B cell (primary cell): ENCODE measurements around the gene STIM1. TPM values are rescaled to one million over a fixed set of nuclear protein-coding genes. Genes with fewer than 3 reads are reported as not detected.

Experiments
- ATAC-seq: fragments of 200-7000 bp; cut with Tn5 transposase; one replicate; pipeline ENCODE4 v1.10.0; 2021; ENCODE audit warnings: low read depth, mild to moderate bottlenecking, moderate number of reproducible peaks, moderate library complexity
- CTCF ChIA-PET: fragments of 350-600 bp; sonication (Branson Sonifier 250); formaldehyde crosslinking; loops from one replicate; lab custom pipeline; 2021; ENCODE audit warnings: antibody characterized with exemption, inconsistent platforms; lab: Charles Lee
- POLR2A ChIA-PET: fragments of 350-600 bp; sonication (Branson Sonifier 250); formaldehyde crosslinking; loops from one replicate; lab custom pipeline; 2021; ENCODE audit warnings: antibody characterized with exemption; lab: Charles Lee
- DNase-seq: peaks from one replicate; pipeline ENCODE4 v3.0.0; 2013
- H2AFZ ChIP-seq: 2 replicates; pipeline ENCODE4 v1.6.1; 2012; ENCODE audit warnings: mild to moderate bottlenecking, low read depth, low read length; ENCODE audit not compliant: insufficient read depth, poor library complexity, severe bottlenecking
- H3K27ac ChIP-seq, 2 donors: 1 replicate in 1 of 2; 2 replicates in 1 of 2; pipeline ENCODE4 v1.5.1; 2012 to 2013; ENCODE audit warnings: low read length in 2 of 2, mild to moderate bottlenecking in 2 of 2, moderate library complexity in 1 of 2
- H3K27me3 ChIP-seq, 4 experiments: fragments of 200-600 bp in 1 of 4; sonication (generic) in 1 of 4; replicated peaks in 1 of 4; 1 replicate in 2 of 4; 2 replicates in 2 of 4; pipeline versions ENCODE4 v1.6.1 to v1.7.0; 2013 to 2016; ENCODE audit warnings: low read length in 3 of 4, mild to moderate bottlenecking in 2 of 4, mixed read lengths in 1 of 4, moderate library complexity in 1 of 4; ENCODE audit not compliant: insufficient read depth in 4 of 4, control insufficient read depth in 3 of 4; ENCODE audit errors: control extremely low read depth in 1 of 4
- H3K36me3 ChIP-seq, 2 experiments: replicated peaks in 1 of 2; 1 replicate in 1 of 2; 2 replicates in 1 of 2; pipeline versions ENCODE4 v1.6.1 to v1.7.1; 2013; ENCODE audit warnings: low read length in 1 of 2; ENCODE audit not compliant: insufficient read depth in 2 of 2, control insufficient read depth in 1 of 2; ENCODE audit errors: control extremely low read depth in 1 of 2, extremely low read depth in 1 of 2
- H3K4me1 ChIP-seq, 2 donors: fragments of 200-600 bp in 1 of 2; sonication (generic) in 1 of 2; 1 replicate in 1 of 2; 2 replicates in 1 of 2; pipeline versions ENCODE4 v1.5.1 to v1.6.1; 2013 to 2017; ENCODE audit warnings: low read length in 2 of 2; ENCODE audit not compliant: control insufficient read depth in 2 of 2, insufficient read depth in 2 of 2
- H3K4me2 ChIP-seq: replicated peaks from 2 replicates; pipeline ENCODE3; 2012; ENCODE audit warnings: mild to moderate bottlenecking, low read depth, low read length; ENCODE audit not compliant: poor library complexity, severe bottlenecking
- H3K4me3 ChIP-seq, 5 experiments: fragments of 200-600 bp in 1 of 5; sonication (generic) in 1 of 5; 1 replicate in 3 of 5; 2 replicates in 2 of 5; pipeline versions ENCODE4 v1.5.1 to v1.7.0; 2011 to 2016; ENCODE audit warnings: low read length in 4 of 5, mild to moderate bottlenecking in 4 of 5, low read depth in 2 of 5, control low read depth in 1 of 5, moderate library complexity in 1 of 5; ENCODE audit not compliant: insufficient read depth in 1 of 5; ENCODE audit errors: control extremely low read depth in 1 of 5, extremely low read depth in 1 of 5
- H3K79me2 ChIP-seq: fragments of 200-600 bp; sonication (generic); one replicate; pipeline ENCODE4 v1.6.0; 2016; ENCODE audit warnings: low read length; ENCODE audit not compliant: control insufficient read depth, insufficient read depth
- H3K9ac ChIP-seq: fragments of 200-600 bp; sonication (generic); 2 replicates; pipeline ENCODE4 v1.6.1; 2017; ENCODE audit warnings: mild to moderate bottlenecking, low read length, moderate library complexity
- H3K9me3 ChIP-seq, 3 donors: one replicate each; pipeline versions ENCODE4 v1.6.1 to v1.7.1; 2013; ENCODE audit warnings: low read length in 2 of 3; ENCODE audit not compliant: control insufficient read depth in 2 of 3, insufficient read depth in 1 of 3; ENCODE audit errors: control extremely low read depth in 1 of 3
- H4K20me1 ChIP-seq: 2 replicates; pipeline ENCODE4 v1.6.0; 2012; ENCODE audit warnings: mild to moderate bottlenecking, low read length; ENCODE audit not compliant: insufficient read depth, control insufficient read depth, poor library complexity, severe bottlenecking
- H3K27ac Mint-ChIP-seq: one replicate; pipeline ENCODE4 v1.8.0; 2021; ENCODE audit warnings: mixed read lengths
- H3K27me3 Mint-ChIP-seq: one replicate; pipeline ENCODE4 v1.8.0; 2021; ENCODE audit warnings: mixed read lengths
- H3K4me1 Mint-ChIP-seq: one replicate; pipeline ENCODE4 v1.8.0; 2021; ENCODE audit warnings: mixed read lengths
- H3K4me3 Mint-ChIP-seq: one replicate; pipeline ENCODE4 v1.8.0; 2021; ENCODE audit warnings: mixed read lengths
- H3K9me3 Mint-ChIP-seq: one replicate; pipeline ENCODE4 v1.8.0; 2022; ENCODE audit warnings: mixed read lengths; ENCODE audit not compliant: insufficient read depth
- CTCF ChIP-seq: fragments of 200-600 bp; IDR thresholded peaks from one replicate; pipeline ENCODE4 v1.8.0; 2022; ENCODE audit warnings: antibody characterized with exemption, mild to moderate bottlenecking
- EZH2 ChIP-seq: IDR thresholded peaks from 2 replicates; pipeline ENCODE4 v1.6.1; 2012; ENCODE audit warnings: borderline replicate concordance, low read depth, mild to moderate bottlenecking, moderate library complexity, low read length; ENCODE audit not compliant: insufficient read depth, poor library complexity, severe bottlenecking
- WGBS: methylation state at CpG from one replicate; pipeline ENCODE4 v1.1.5; 2013; ENCODE audit warnings: missing lambda C conversion rate; ENCODE audit not compliant: insufficient coverage; 5-methylcytosine and 5-hydroxymethylcytosine counted together
- intact Hi-C: fragments of 100-400 bp; cut with micrococcal nuclease; formaldehyde crosslinking; loops from one replicate; pipeline ENCODE4 v1.10.0; 2022
- polyA plus RNA-seq: library from polyadenylated mRNA; depleted of rRNA; stranded (reverse); fragments of >200 nt; gene quantifications from 2 replicates; pipeline ENCODE4 v1.2.3, GENCODE V29; 2012
- total RNA-seq, 2 donors: library from RNA; stranded (reverse); fragments of 120-200 nt in 1 of 2; gene quantifications; 1 replicate in 1 of 2; 2 replicates in 1 of 2; pipeline versions ENCODE4 v1.2.3 to v1.2.4, GENCODE V29; 2013 to 2022

Gene STIM1
- total and polyA plus RNA-seq, 2 donors (not counting 1 experiment from before 2014, with no cell fraction given), result 59.4 to 76.7 TPM

GRCh38 chr11:4066910-4067309 lies 211.4 kb downstream of the STIM1 start:
- ChIA-PET CTCF (interaction anchor here (0.7 to 15.4 kb wide), 6 partner anchors 8 to 258 kb away, joined by 4 to 819 read pairs (median 5); partner anchors contain the start of genes PGAP2, RHOG and STIM1), POLR2A (interaction anchor here (0.6 to 1.1 kb wide), 2 partner anchors 179 to 213 kb away, joined by 4 to 5 read pairs; no protein-coding TSS in a partner anchor)
- intact Hi-C loops, result no loop called here
- peak; percentile 33 for ATAC-seq
- peak; percentile 36 for DNase-seq
- Histone ChIP-seq H3K9me3 (no peaks in the 10 kb centered on the region), H3K4me3 (no peak overlapping the region), H3K4me2 (no peak overlapping the region), H3K27ac (peak overlapping the region in 1 of 2 donors; percentile 0), H3K4me1 (peaks cover 18 to 26% of the 10 kb centered on the region in 2 donors), H2AFZ (no peak overlapping the region), H3K27me3 (no peaks in the 10 kb centered on the region), H3K9ac (no peak overlapping the region), H3K79me2 (peaks cover 12% of the 10 kb centered on the region), H4K20me1 (no peaks in the 10 kb centered on the region), H3K36me3 (peaks cover 0 to 32% of the 10 kb centered on the region in 2 experiments)
- Mint-ChIP-seq H3K4me3 (no peak overlapping the region), H3K4me1 (peaks cover 45% of the 10 kb centered on the region), H3K27ac (peak overlapping the region; percentile 1), H3K9me3 (no peaks in the 10 kb centered on the region), H3K27me3 (no peaks in the 10 kb centered on the region)
- TF ChIP-seq CTCF (no peak), EZH2 (no peak)
- WGBS, result no CpG with 5 or more reads among the region's 5 CpGs

GRCh38 chr11:4068962-4069361 lies 213.5 kb downstream of the STIM1 start:
- no peaks in the 10 kb centered on the region for H3K9me3 Mint-ChIP-seq
- Histone ChIP-seq H2AFZ (no peak overlapping the region), H4K20me1 (no peaks in the 10 kb centered on the region), H3K79me2 (peaks cover 23% of the 10 kb centered on the region), H3K9ac (no peak overlapping the region), H3K36me3 (peaks cover 3 to 43% of the 10 kb centered on the region in 2 experiments), H3K4me1 (peaks cover 22 to 32% of the 10 kb centered on the region in 2 donors), H3K27me3 (no peaks in the 10 kb centered on the region), H3K9me3 (no peaks in the 10 kb centered on the region), H3K4me2 (no peak overlapping the region), H3K27ac (peak overlapping the region in 1 of 2 donors; percentile 48), H3K4me3 (no peak overlapping the region)
- H3K4me3 Mint-ChIP-seq, result no peak overlapping the region
- DNase-seq (no peak), ATAC-seq (no peak)
- POLR2A ChIA-PET, result no interaction called here
- H3K4me1 Mint-ChIP-seq, result peaks cover 50% of the 10 kb centered on the region
- CTCF ChIA-PET, result interaction anchor here (0.6 to 15.4 kb wide), 4 partner anchors 8 to 260 kb away, joined by 3 to 819 read pairs (median 4); partner anchors contain the start of genes RHOG and STIM1
- intact Hi-C loops, result no loop called here
- WGBS, result no CpG with 5 or more reads among the region's 1 CpG
- peak overlapping the region; percentile 28 for H3K27ac Mint-ChIP-seq
- H3K27me3 Mint-ChIP-seq, result no peaks in the 10 kb centered on the region
- no peak for TF ChIP-seq CTCF
